Inflammatory macrophage treated with lipopolysaccharide for 1 hour (primary cell): ENCODE results near the gene TSPAN17.

Experiments used
- DNase-seq, 2 donors: peaks; one replicate each; pipeline ENCODE4 v3.0.0-alpha.2; 2020 to 2022

Gene TSPAN17

GRCh38 chr5:176643491-176644219 lies 3.6 kb upstream of the TSPAN17 start:
- no peak for DNase-seq

- no peak for DNase-seq
These were observed 3.0 kb upstream of the TSPAN17 start for GRCh38 chr5:176644294-176644693.

GRCh38 chr5:176644878-176645670 lies 2.2 kb upstream of the TSPAN17 start:
- DNase-seq: no peak

DNA sequence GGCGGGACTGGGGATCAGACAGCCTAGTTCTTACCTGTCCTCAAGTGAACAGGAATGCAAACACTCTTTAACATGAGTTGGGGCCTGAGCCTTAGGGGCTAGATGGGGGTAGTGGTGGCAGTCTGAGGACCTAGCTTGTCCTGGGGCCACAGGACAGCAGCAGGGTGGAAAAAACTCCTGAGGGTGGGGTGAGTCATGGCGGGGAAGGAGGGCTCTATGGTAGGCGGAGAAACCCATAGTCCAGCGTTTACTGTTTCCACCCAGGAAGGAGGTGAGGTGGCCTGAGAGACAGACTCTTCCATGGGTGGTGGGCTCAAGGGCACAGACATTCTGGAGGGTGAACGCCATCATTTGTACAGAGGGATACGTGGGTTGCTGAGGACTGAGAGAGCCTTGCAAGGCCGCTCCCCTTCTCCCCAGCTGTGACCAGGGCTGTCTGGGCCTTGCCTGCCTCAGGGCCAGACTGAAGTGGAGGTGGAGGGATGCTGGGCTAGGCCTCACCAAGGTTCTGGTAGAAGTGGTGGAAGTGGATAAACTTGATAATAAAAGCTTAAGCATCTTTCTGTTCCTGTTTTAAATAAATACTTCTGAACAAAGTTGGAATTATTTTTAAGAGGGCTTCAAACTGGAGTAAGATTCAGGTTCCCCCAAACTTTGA lies 1.1 kb upstream of the TSPAN17 start:
- no peak for DNase-seq

GRCh38 chr5:176646707-176647029 lies 616 bp upstream of the TSPAN17 start:
- no peak for DNase-seq

DNA sequence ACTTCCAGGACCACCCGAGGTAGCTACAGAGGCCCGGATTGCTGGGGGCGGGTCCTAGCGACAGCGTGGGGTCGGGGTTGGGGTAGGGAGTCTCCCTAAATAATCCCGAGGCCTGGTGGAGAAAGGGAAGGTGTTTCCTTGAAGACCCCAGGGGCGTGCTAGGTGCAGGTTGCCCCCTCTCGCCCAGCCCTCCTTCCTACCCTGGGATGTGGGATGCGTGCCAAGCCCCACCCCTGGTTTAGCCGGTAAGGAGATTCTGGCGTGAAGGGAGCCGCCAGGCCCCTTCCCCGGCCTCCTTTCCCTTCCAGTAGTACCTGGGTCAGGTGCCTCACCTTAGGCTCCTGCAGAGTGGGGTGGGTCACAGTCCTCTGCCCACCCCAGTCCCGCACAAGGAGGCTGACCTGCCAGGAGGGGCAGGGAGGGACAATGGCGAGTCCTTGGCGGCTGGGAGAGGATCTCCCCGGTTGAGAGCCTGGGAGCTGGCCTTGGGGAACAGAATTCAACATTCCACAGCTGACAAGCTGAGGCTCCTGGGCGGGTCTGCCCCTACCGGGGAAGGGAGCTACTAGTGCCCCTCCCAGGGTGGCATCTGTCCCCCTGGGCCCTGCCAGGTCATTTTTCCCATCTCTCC lies 674 bp downstream of the TSPAN17 start:
- DNase-seq: no peak

DNA sequence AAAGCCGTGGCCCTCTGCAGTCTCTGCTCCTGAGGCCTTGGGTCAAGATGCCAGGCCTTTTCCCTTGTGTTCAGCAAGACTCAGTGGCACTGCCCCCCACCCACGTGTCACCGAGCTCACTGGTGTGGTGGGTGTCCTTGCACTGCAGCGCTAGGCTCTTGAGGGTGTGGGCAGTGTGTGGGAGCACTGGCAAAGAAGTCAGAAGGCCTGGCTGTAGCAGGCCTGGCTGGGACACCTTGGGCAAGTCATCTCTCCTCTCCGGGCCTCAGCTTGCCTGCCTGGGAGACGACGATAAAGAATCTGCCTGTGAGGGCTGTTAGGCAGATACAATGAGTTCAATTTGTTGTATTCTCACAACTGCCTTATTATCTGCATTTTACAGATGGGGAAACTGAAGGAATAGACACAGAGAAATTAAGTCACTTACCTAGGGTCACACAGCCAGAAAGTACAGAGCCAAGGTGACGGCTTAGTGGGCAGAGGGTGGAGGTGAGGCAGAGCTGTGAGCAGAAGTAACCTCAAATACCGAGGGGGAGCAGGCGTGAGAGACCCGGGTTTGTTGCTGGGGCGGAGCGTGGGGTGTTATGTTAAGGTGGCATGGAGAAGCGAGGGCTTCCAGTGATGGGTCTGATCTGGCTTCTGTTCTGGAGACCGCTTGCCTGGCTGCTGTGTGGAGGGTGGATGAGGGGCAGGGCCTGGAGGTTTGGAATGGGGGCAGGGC lies 1.4 kb downstream of the TSPAN17 start:
- DNase-seq: no peak

GRCh38 chr5:176650354-176650884 lies 3.1 kb downstream of the TSPAN17 start:
- no peak for DNase-seq

- DNase-seq: no peak
These were observed 4.2 kb downstream of the TSPAN17 start for GRCh38 chr5:176651472-176651980.

DNA sequence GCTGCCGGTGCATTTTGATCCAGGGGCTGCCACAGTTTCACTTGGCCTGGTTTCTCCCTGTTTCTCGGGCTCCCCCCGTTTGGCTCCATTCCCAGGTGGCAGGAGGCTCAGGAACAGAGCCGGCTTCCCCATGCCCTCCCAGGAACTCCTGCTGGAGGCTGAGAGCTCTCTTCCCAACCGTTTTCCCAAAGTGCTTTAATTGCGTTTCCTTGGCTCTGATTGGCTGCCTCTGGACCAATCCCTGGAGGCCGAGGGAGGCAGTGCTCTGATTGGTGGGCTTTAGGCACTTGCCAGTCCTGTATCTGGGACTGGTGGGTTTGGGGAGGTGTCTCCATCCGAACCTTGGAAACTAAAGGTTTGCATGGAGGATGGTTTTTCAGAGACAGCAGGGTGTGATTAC lies 4.9 kb downstream of the TSPAN17 start:
- DNase-seq: no peak

GRCh38 chr5:176653401-176654385 lies 6.4 kb downstream of the TSPAN17 start:
- DNase-seq: peak; percentile 34 to 64

- DNase-seq: no peak
These were observed 7.6 kb downstream of the TSPAN17 start for GRCh38 chr5:176654856-176655255.

DNA sequence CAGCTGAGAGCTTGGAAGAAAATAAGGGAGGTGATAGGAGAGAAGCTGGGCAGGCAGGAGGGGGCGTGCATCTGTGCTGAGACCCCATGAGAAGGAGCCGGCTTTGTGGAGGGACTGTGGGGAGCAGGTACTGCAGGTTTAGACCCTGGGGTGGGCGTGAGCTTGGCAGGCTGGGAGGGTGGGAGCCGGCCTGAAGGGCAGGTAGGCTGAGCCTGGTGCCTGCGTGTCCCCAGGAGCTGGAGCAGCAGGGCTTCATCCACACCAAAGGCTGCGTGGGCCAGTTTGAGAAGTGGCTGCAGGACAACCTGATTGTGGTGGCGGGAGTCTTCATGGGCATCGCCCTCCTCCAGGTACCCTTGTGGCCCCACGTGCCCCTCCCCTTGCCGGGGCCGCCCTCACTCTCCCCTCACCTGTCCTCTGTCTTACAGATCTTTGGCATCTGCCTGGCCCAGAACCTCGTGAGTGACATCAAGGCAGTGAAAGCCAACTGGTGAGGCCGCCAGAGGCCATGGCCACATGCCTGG lies 9.2 kb downstream of the TSPAN17 start:
- no peak for DNase-seq

DNA sequence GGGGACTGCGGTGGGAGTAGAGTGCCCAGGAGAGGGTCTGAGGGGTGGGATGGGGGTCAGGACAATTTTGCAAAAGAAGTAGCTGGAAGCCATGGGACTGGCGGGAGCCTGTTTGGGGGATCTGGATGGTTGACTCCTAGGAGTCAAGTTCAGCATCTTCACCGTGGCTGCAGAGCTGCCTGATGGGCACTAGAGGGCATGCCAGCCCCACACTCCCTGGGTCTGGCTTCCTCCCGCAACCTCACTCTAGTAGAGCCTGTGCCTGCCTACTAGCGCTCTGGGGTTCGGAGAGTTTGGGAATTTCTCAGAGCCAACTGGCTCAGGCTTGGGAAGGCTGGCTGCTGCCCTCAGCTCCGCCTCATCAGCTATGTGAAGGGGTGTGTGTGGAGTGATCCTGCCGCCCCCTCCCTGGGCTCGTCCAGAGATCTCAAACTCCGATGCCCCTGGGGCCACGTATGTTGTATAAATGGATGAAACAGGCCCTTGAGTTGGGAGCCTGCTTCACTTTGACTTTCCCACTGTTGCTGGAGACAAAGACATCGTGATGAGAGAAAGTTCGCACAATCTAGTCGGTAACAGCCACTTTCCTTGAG lies 10.8 kb downstream of the TSPAN17 start:
- peak; percentile 52 to 84 for DNase-seq

- peak; percentile 46 to 64 for DNase-seq
These were observed 11.7 kb downstream of the TSPAN17 start for GRCh38 chr5:176658817-176659511.

DNA sequence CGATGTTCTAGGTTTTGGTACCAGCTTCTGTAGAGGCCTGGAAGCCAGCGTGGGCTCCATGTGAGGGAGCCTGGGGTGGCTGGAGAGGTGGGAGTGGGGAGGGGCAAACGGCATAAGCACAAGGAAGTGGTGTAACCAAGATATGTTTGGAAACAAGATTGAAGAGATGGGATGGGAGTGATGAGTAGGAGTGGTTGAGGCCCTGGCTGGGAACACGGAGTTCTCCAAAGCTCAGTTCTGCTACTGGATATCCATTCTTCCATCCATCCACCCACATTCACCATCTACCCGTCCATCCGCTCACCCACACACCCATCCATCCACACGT lies 12.2 kb downstream of the TSPAN17 start:
- DNase-seq: no peak

GRCh38 chr5:176659860-176660461 lies 12.7 kb downstream of the TSPAN17 start:
- no peak for DNase-seq

DNA sequence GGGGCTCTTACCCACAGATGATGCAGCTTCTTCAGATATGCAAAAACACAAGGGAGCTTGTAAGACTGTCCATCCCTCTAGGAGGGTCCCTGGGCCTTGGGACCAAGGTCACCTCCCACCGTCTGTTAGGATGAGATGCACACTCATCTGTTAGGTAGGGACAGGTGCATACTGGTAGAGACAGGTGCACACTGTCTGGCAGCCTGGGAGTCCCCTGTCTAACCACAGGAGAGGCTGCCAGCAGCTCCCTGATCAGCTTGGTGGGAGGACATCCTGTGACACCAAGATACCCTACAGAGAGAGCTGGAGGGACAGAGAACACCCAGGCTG lies 13.2 kb downstream of the TSPAN17 start:
- DNase-seq: no peak

- DNase-seq: peak; percentile 42 to 89
These were observed 13.8 kb downstream of the TSPAN17 start for GRCh38 chr5:176660860-176661641.
